ENCODE measurements around the gene AGMAT.

AGMAT gene, protein sequence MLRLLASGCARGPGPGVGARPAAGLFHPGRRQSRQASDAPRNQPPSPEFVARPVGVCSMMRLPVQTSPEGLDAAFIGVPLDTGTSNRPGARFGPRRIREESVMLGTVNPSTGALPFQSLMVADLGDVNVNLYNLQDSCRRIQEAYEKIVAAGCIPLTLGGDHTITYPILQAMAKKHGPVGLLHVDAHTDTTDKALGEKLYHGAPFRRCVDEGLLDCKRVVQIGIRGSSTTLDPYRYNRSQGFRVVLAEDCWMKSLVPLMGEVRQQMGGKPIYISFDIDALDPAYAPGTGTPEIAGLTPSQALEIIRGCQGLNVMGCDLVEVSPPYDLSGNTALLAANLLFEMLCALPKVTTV

DNA sequence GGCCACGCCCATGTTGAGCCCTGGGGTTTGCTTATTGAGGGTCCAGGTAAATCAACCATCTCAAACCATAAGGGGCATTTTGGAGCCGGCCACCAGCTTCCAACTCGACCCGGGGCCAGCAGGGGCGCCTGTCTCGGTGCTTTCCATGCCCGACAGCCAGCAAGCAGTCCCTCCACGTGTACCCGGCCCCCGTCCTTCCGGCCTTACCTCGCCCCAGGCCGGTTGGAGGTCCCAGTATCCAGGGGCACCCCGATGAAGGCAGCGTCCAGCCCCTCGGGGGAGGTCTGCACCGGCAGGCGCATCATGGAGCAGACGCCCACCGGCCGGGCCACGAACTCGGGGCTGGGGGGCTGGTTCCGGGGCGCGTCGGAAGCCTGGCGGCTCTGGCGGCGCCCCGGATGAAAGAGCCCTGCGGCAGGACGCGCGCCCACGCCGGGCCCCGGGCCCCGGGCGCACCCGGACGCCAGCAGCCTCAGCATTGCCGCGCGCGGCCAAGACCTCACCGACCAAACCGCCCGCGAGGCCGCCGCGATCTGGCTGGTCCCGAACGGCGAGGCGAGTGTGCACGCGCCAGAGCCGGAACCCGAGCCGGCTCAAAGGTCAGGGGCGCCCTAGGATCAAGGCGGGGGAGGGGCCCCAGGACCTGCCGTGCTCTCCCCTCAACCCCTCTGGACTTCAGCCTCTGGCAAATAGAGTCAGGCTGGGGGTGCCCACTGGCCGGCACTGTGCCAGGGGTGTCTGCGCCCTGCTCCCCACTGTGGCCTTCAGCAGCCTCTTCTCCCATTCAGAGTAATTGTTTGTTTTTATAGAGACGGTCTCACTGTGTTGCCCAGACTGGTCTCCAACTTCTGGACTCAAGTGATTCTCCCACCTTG, at the start of gene AGMAT:
AGMAT (minus strand) TSS at position 563 of the 875 bp plus-strand sequence; CDS start at position 479, 84 bp downstream.
- no peak for FAIRE-seq
- DNase-seq (ENCODE audit: low spot score) = no peak

- DNase-seq (ENCODE audit: low spot score) (no peak), FAIRE-seq (no peak)
Measured at GRCh38 chr1:15633756-15634420, 49.0 kb upstream of the AGMAT start.

DNA sequence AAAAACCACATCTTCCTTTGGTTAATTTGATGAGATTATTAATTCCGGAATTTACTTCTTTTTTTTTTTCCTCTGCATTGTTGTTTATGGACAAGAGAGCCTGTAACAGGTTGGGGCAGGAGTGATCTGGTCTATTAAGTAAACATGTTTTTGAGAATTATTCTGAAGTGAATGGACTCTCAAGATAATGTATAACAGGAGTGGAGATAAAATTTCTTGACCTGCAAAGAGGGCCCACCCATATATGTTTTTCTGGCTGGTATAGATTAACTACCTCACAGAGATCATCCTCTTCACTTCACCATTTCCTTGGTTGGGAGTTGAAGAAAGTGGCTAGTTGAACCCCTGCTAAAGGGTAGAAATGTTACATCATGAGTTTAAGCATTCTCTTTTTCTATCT, 43.2 kb upstream of the AGMAT start:
- DNase-seq (ENCODE audit: low spot score) = no peak
- FAIRE-seq = no peak

DNA sequence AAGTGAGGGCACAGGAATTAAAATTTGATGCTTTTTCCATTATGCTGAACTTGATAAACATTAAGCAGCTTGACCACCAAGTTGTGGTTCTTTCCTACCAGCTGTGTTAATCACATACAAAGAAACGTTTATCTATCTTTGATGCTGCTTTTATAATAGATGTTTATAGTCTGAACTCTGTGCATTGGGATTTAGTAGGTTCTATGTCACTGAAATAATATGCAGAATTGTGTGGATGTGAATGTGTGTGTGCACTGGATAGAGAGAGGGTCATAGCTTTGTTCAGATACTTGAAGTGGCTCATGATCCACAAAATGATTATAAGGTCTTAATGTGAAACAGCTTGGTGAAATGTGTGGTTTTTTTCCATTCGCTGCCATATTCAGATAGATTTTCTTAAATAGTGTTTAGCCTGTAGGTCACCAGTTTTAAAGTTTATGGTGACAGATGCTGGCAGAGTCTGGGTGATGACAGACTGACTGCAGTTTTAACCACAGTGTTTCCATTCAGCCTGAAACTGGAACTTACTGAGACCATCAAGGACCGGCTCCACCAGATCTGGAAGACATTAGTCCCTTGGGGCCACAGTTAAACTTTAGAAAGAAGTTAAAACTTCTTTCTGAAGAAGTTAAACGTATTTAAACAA, 42.6 kb upstream of the AGMAT start:
- FAIRE-seq = no peak
- no peak for DNase-seq (ENCODE audit: low spot score)

DNA sequence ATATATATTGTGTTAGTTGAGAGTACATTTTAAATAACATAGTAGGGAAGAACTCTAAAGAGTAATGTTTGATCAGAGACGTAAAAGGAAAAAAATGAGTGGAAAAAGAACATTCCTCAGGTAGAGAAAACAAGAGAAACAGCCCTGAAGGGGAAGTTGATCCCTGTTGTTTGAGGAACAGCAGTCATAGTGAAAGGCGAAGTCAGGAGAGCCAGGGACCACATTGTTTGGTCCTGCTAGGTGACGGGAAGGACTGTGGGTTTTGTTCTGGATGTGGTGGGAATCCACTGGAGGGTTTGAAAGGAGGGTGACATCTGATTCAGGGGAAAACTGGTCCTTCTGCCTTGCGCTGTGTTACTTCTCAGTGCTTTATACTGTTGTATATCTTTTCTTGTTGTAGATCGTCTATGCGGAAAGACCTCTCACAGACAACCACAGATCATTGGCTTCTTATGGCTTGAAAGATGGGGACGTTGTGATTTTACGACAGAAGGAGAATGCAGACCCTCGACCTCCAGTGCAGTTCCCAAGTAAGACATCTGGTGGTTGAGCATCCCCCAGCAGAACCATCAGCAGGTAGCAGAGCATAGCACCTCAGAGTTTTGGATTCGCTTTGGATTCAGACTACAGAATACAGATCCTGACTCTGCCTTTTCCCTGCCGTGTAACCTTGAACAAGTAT, 41.6 kb upstream of the AGMAT start:
- FAIRE-seq (no peak), DNase-seq (ENCODE audit: low spot score) (no peak)

DNA sequence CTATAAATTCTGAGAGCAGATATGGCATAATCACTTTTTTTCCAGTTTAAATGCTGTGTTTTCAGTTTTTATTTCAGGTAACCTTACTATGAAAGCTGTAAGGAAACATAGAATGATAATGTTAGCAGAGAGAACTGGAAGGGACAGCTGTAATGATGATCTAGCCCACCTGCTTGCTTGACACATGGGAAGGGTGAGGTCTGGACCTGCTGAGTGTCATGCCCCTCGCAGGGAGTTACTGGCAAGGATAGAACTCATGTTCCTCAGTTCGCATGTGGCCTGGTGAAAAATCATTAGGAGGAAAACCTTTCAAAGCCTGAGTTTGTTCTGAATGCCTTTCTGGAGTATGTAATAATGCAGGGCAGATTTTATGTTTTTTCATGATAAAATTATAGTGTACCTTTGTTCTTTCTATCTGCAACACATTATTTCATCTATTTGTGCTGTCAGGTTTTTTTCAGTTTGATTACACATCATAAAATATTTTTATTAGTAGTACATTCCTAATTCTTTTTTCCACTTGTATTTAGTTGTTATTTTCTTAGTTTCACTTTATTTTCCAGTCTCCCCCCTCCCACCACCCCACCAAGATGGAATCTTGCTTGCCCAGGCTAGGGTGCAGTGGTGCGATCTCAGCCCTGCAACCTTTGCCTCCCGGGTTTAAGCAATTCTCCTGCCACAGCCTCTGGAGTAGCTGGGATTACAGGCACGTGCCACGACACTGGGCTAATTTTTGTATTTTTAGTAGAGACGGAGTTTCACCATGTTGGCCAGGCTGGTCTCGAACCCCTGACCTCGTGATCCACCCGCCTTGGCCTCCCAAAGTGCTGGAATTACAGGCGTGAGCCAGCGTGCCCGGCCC, 40.4 kb upstream of the AGMAT start:
- no peak for FAIRE-seq
- DNase-seq (ENCODE audit: low spot score) = no peak

DNA sequence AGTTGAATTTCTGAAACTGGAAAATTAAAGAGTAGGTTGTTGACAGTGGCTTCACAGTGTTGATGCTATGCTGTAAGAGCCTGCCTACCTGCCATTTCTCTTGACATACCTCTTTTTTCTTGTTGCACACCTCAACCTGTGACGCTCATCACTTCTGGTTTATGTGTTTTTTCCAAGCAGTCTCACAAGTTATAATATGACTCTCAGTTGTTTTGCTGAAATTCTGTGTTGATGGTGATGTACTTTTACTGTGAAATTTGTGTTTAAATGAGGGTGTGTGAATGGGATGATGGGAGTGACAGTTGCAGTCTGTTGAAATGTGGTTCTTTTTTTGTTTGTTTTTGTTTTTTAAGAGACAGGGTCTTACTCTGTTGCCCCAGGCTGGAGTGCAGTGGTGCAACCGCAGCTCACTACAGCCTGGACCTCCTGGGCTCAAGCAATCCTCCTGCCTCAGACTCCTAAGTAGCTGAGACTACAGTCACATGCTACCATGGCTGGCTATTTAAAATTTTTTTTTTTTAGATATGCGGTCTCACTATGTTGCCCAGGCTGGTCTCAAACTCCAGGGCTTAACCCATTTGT, 39.4 kb upstream of the AGMAT start:
- DNase-seq (ENCODE audit: low spot score) (no peak), FAIRE-seq (no peak)

DNA sequence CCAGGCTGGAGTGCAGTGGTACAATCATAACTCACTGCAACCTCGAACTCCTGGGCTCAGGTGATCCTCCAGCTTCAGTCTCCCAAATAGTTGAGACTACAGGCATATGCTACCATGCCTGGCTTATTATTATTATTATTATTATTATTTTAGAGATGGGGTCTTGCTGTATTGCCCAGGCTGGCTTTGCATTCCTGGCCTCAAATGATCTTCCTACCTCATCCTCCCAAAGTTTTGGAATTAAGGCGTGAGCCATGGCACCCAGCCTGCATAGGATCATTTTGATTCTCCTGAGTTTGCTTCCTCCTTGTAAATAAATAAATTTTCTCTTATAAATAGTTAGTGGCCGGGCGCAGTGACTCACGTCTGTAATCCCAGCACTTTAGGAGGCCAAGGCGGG, 38.6 kb upstream of the AGMAT start:
- FAIRE-seq (no peak), DNase-seq (ENCODE audit: low spot score) (no peak)

DNA sequence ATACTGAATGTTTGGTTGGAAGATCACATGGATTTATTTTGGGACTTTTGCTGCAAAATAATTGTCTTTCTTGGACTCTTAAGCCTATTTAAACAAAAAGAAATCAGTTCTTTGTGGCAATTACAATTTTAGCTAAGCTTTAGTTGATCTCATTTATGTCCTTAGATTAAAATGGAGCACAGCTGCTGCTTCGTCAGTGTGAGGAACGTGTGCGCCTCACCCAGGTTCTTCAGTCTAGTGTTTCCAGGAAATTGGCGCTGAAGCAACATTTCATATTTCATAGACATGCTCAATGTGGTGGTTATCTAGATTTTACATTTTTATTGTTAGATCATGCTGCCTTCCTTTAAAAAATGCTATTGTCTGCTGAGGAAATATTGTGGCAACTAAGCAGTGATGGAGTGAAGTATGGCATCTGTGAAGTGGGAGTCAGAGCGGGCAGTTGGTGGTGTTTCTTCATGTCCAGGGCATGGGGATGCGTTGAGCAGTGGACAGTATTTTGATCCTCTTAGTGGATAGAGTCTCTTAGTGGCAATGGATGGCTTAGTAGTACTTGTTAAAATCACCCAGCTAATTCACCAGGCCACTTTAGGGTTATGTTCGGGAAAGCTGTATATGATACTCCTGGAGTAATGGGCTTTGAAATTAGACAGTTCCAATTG, 38.0 kb upstream of the AGMAT start:
- DNase-seq (ENCODE audit: low spot score) (no peak), FAIRE-seq (no peak)

DNA sequence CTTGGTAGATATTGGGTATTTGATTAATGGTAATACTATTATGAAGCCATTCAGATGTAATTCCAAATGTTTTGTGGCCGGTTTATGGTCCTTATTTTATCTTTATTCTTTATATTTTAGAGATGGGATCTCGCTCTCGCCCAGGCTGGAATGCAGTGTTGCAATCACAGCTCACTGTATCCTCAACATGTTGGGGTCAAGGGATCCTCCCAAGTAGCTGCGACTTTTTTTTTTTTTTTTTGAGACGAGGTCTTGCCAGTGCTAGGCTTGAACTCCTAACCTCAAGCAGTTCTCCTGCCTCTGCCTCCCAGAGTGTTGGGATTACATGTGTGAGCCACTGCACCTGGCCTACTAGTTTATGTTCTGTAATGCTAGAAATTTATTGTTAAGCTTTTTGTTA, 37.1 kb upstream of the AGMAT start:
- FAIRE-seq = no peak

GRCh38 chr1:15620902-15621682, 36.2 kb upstream of the AGMAT start:
- no peak for FAIRE-seq
- DNase-seq (ENCODE audit: low spot score) = no peak

More for the DNA sequence above, 37.1 kb upstream of the AGMAT start:
- no peak for DNase-seq (ENCODE audit: low spot score)

- FAIRE-seq = no peak
Measured at GRCh38 chr1:15620155-15620545, 35.3 kb upstream of the AGMAT start.

GRCh38 chr1:15618655-15619525, 34.0 kb upstream of the AGMAT start:
- DNase-seq (ENCODE audit: low spot score) (no peak), FAIRE-seq (no peak)

More at GRCh38 chr1:15620155-15620545, 35.3 kb upstream of the AGMAT start:
- peak; percentile 39 for DNase-seq (ENCODE audit: low spot score)

DNA sequence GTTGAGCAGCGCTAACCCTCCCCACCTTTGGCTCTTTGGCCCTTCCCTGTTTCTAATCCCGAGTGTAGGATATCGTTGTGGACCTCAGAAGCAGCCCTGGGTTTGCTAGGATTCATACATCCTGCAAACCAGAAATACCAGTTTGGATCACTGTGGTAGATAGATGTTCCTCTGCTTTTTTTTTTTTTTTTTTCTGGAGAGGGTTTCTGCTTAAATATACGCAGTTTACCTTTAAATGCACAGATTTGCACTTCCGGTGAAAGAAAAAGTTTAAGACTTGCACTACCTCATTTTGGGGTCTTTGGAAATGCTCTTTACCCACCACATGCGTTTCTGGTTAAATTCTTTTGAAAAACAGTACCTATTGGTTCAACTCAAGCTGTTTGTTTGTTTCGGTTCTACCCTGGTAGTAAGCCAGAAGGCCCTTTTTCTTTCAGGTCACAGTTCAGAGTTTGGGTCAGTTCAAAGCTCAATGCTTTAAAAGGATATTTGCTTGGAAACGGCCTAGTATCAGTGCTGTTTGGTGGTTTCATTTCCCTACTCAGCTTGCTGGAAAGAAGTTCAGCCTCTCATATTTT, 33.3 kb upstream of the AGMAT start:
- peak; percentile 24 for DNase-seq (ENCODE audit: low spot score)
- no peak for FAIRE-seq

- DNase-seq (ENCODE audit: low spot score) (peak; percentile 92), FAIRE-seq (peak; percentile 61)
Measured at GRCh38 chr1:15617173-15618076, 32.6 kb upstream of the AGMAT start, which contains the start of gene DDI2. TSS of gene DDI2 (plus strand) at chr1:15617458. CDS start at chr1:15617671, 213 bp downstream.

Data from RCC 7860 (cell line).